Keratinocyte (primary cell): ENCODE measurements around the gene MANEAL. TPM values are rescaled to one million over a fixed set of nuclear protein-coding genes. Genes with fewer than 3 reads are reported as not detected.
A peak's percentile ranks its signal among the peaks of the same experiment; 100 is the strongest.
"Not testable (repeated sequence)": the region's sequence is repeated elsewhere in the genome, so short reads cannot be mapped to it uniquely, and the experiment has no call there.

Experiments
- DNase-seq: peaks from one replicate; pipeline ENCODE4 v3.0.0-alpha.2; 2011; ENCODE audit warnings: low read depth, missing footprints, low spot score
- FAIRE-seq: peaks from 2 replicates; lab custom pipeline; 2011; peaks lifted over from hg19 to GRCh38; lab: Jason Lieb, UNC
- H2AFZ ChIP-seq: 2 replicates; pipeline ENCODE4 v1.6.0; 2012; ENCODE audit warnings: low read length, control low read depth, inconsistent platforms; ENCODE audit not compliant: control insufficient read depth
- H3K27ac ChIP-seq: 2 replicates; pipeline ENCODE4 v1.5.1; 2011; ENCODE audit warnings: low read length; ENCODE audit not compliant: control insufficient read depth, insufficient read depth
- H3K27me3 ChIP-seq: 3 replicates; pipeline ENCODE4 v1.6.0; 2011; ENCODE audit warnings: low read length; ENCODE audit not compliant: control insufficient read depth, insufficient read depth; ENCODE audit errors: extremely low read depth
- H3K36me3 ChIP-seq, 2 experiments: 2 replicates in 1 of 2; 3 replicates in 1 of 2; pipeline ENCODE4 v1.5.1; 2011; ENCODE audit warnings: low read length in 2 of 2, mild to moderate bottlenecking in 1 of 2; ENCODE audit not compliant: control insufficient read depth in 2 of 2, insufficient read depth in 2 of 2; ENCODE audit errors: extremely low read depth in 1 of 2
- H3K4me1 ChIP-seq: 3 replicates; pipeline ENCODE4 v1.5.1; 2011; ENCODE audit warnings: low read length; ENCODE audit not compliant: control insufficient read depth, insufficient read depth; ENCODE audit errors: extremely low read depth
- H3K4me2 ChIP-seq: 3 replicates; pipeline ENCODE4 v1.6.0; 2011; ENCODE audit warnings: low read depth, low read length; ENCODE audit not compliant: control insufficient read depth, insufficient read depth; ENCODE audit errors: extremely low read depth
- H3K4me3 ChIP-seq, 3 experiments: fragments of 200-600 bp in 1 of 3; sonication (generic) in 1 of 3; 2 replicates in 2 of 3; 3 replicates in 1 of 3; pipeline ENCODE4 v1.5.1; 2011 to 2016; ENCODE audit warnings: low read length in 3 of 3, mild to moderate bottlenecking in 3 of 3, control low read depth in 2 of 3, inconsistent platforms in 1 of 3, low read depth in 1 of 3, mixed read lengths in 1 of 3, mixed run types in 1 of 3, moderate library complexity in 1 of 3; ENCODE audit not compliant: control insufficient read depth in 2 of 3, insufficient read depth in 2 of 3; ENCODE audit errors: extremely low read depth in 1 of 3
- H3K79me2 ChIP-seq: 2 replicates; pipeline ENCODE4 v1.6.0; 2012; ENCODE audit warnings: low read length; ENCODE audit not compliant: control insufficient read depth, insufficient read depth
- H3K9ac ChIP-seq: 3 replicates; pipeline ENCODE4 v1.6.0; 2011; ENCODE audit warnings: low read length; ENCODE audit not compliant: control insufficient read depth, insufficient read depth; ENCODE audit errors: extremely low read depth
- H3K9me1 ChIP-seq: 3 replicates; pipeline ENCODE4 v1.6.0; 2011; ENCODE audit warnings: low read length; ENCODE audit not compliant: control insufficient read depth, insufficient read depth; ENCODE audit errors: extremely low read depth
- H3K9me3 ChIP-seq: 2 replicates; pipeline ENCODE4 v1.5.1; 2012; ENCODE audit warnings: low read depth, low read length; ENCODE audit not compliant: control insufficient read depth
- H4K20me1 ChIP-seq: 3 replicates; pipeline ENCODE4 v1.6.0; 2011; ENCODE audit warnings: low read length; ENCODE audit not compliant: control insufficient read depth, insufficient read depth; ENCODE audit errors: extremely low read depth
- EZH2 ChIP-seq: IDR thresholded peaks from one replicate; pipeline ENCODE4 v1.6.1; 2012; ENCODE audit warnings: inconsistent platforms, mild to moderate bottlenecking, low read length, moderate library complexity
- dilution Hi-C: fragments of 300-500 bp; cut with MboI; formaldehyde crosslinking; loops from one replicate; pipeline ENCODE4 v1.7.0; 2020; ENCODE audit warnings: low sequenced_read_pairs; ENCODE audit not compliant: extremely low pct_ligation_motif_present
- polyA plus RNA-seq, 5 experiments: library from polyadenylated mRNA; depleted of rRNA in 3 of 5; stranded (reverse) in 3 of 5; stranded (forward) in 1 of 5; unstranded in 1 of 5; fragments of >200 nt; gene quantifications; 1 replicate in 1 of 5; 2 replicates in 3 of 5; 3 replicates in 1 of 5; pipeline versions ENCODE4 v1.2.1 to v1.2.3, GENCODE V29; 2011 to 2012; ENCODE audit warnings: missing spikeins in 2 of 5, low read depth in 1 of 5, low replicate concordance in 1 of 5
- TF ChIP-seq, protein P1 (sequence below), 3 experiments: IDR thresholded peaks in 1 of 3; conservative IDR thresholded peaks in 1 of 3; optimal IDR thresholded peaks in 1 of 3; 2 replicates in 2 of 3; 3 replicates in 1 of 3; pipeline versions ENCODE3 to v1.5.1; 2011; ENCODE audit warnings: low read length in 3 of 3, mild to moderate bottlenecking in 3 of 3, moderate library complexity in 2 of 3, control low read depth in 1 of 3, inconsistent platforms in 1 of 3; ENCODE audit not compliant: insufficient read depth in 2 of 3; ENCODE audit errors: extremely low read depth in 1 of 3

Gene MANEAL
- polyA plus RNA-seq, 1 donor (not counting 4 experiments of a cell fraction or from before 2014, with no cell fraction given) = 0.37 TPM

DNA sequence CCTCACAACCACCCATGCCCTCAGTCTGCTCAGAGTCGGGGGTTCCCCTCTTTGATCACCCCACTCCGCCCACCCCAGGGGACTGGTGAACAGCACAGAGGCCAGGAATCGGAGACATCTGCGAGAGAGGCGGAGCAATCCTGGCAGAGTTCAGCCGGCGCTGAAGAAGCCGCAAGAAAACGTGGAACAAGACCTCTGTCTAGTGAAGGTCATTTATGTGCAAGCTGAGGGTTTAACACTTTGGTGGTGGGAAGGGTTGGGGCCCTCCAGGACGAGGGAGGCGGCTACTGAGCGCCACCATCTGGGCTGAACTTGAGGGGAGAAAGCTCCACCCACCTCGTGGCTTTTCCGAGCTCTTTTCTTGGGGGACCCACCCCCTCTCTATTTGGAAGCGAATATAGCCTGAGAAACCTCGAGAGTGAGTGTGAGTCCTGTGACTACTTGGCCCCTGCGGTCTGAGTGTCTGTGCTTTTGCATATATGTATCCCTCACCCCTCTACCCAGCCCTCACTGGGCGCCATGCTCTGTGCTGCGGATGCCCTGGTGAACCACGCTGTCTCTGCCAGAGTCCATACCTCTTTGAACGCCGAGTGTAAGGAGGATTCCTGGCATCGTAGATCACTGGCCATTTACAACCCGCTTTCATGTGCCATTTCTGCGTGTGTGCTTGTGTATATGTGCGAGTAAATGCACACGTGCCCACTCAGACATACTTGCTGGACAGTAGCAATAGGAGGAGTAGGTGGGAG is 27.6 kb upstream of the MANEAL start:
- Histone ChIP-seq H3K9me3 (no peaks in the 10 kb centered on the region), H3K4me3 (no peak overlapping the region), H3K9ac (no peak overlapping the region), H2AFZ (no peak overlapping the region), H3K79me2 (no peaks in the 10 kb centered on the region), H3K4me1 (no peaks in the 10 kb centered on the region), H3K36me3 (no peaks in the 10 kb centered on the region), H4K20me1 (no peaks in the 10 kb centered on the region), H3K27ac (no peak overlapping the region), H3K9me1 (no peaks in the 10 kb centered on the region), H3K27me3 (peaks cover 69% of the 10 kb centered on the region), H3K4me2 (peak overlapping the region; percentile 10)
- FAIRE-seq = no peak
- no peak for DNase-seq
- TF ChIP-seq EZH2 = peak; percentile 75
- TF ChIP-seq, protein P1, sequence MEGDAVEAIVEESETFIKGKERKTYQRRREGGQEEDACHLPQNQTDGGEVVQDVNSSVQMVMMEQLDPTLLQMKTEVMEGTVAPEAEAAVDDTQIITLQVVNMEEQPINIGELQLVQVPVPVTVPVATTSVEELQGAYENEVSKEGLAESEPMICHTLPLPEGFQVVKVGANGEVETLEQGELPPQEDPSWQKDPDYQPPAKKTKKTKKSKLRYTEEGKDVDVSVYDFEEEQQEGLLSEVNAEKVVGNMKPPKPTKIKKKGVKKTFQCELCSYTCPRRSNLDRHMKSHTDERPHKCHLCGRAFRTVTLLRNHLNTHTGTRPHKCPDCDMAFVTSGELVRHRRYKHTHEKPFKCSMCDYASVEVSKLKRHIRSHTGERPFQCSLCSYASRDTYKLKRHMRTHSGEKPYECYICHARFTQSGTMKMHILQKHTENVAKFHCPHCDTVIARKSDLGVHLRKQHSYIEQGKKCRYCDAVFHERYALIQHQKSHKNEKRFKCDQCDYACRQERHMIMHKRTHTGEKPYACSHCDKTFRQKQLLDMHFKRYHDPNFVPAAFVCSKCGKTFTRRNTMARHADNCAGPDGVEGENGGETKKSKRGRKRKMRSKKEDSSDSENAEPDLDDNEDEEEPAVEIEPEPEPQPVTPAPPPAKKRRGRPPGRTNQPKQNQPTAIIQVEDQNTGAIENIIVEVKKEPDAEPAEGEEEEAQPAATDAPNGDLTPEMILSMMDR (optimal IDR thresholded peaks at IDR 0.05 in 1 of 3, IDR thresholded peaks at IDR 0.05 in 1 of 3, conservative IDR thresholded peaks at IDR 0.05 in 1 of 3; ENCODE audit: extremely low read depth in 1 of 3, insufficient read depth in 2 of 3, low read length in 3 of 3) = peak in 1 of 3 experiments; percentile 35
- dilution Hi-C loops = no loop called here

DNA sequence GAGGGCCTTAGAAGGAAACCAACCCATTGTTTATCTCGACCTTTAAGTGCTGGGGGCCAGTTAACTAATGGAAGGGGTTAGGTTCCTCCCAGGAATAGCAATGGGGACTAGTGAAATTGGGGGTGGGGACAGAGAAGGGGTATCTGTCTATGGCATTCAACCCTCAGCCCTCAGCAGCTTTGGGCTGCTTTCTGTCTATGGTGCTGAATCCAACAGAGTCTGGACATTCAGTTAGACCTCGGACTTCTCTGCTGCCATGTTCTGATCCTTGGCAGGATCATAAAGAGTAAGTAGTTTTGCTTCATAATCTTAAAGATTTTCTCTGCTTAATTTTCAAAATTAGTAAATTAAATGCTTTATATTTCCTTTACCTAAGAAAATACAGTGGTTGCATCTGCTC is 26.2 kb upstream of the MANEAL start:
- dilution Hi-C loops = no loop called here
- no peak overlapping the region for H3K4me2 ChIP-seq
- H3K9me3 ChIP-seq = no peaks in the 10 kb centered on the region
- H2AFZ ChIP-seq = no peak overlapping the region
- peaks cover 61% of the 10 kb centered on the region for H3K27me3 ChIP-seq
- DNase-seq (no peak), FAIRE-seq (no peak)
- H3K79me2 ChIP-seq = no peaks in the 10 kb centered on the region
- no peaks in the 10 kb centered on the region for H3K36me3 ChIP-seq
- TF ChIP-seq, protein P1 (optimal IDR thresholded peaks at IDR 0.05 in 1 of 3, IDR thresholded peaks at IDR 0.05 in 1 of 3, conservative IDR thresholded peaks at IDR 0.05 in 1 of 3; ENCODE audit: extremely low read depth in 1 of 3, insufficient read depth in 2 of 3, low read length in 3 of 3) = no peak
- TF ChIP-seq EZH2 = no peak
- no peaks in the 10 kb centered on the region for H4K20me1 ChIP-seq
- no peak overlapping the region for H3K27ac ChIP-seq
- H3K4me3 ChIP-seq = no peak overlapping the region
- H3K9ac ChIP-seq = no peak overlapping the region
- H3K4me1 ChIP-seq = no peaks in the 10 kb centered on the region
- no peaks in the 10 kb centered on the region for H3K9me1 ChIP-seq

DNA sequence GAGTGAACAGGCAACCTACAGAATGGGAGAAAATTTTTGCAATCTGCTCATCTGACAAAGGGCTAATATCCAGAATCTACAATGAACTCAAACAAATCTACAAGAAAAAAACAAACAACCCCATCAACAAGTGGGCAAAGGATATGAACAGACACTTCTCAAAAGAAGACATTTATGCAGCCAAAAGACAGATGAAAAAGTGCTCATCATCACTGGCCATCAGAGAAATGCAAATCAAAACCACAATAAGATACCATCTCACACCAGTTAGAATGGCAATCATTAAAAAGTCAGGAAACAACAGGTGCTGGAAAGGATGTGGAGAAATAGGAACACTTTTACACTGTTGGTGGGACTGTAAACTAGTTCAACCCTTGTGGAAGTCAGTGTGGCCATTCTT is 22.2 kb upstream of the MANEAL start:
- H3K9me1 ChIP-seq, DNase-seq, H3K4me2 ChIP-seq, H3K4me1 ChIP-seq, H3K27ac ChIP-seq, H3K9me3 ChIP-seq, H3K9ac ChIP-seq, dilution Hi-C loops, H3K36me3 ChIP-seq, H2AFZ ChIP-seq, H4K20me1 ChIP-seq, FAIRE-seq, H3K4me3 ChIP-seq, H3K79me2 ChIP-seq: not testable (repeated sequence)
- H3K27me3 ChIP-seq = peaks cover 22% of the 10 kb centered on the region
